Measurements from ENCODE around the gene SEL1L2.

SEL1L2 gene

GRCh38 chr20:13855613-13856012 is 134.8 kb downstream of the SEL1L2 start:
- CTCF ChIA-PET = no interaction called here
- POLR2A ChIA-PET = no interaction called here
- TF ChIP-seq ZNF239 (tag by site-specific recombination; IDR thresholded peaks at IDR 0.05) = no peak
- no peak for TF ChIP-seq ZNF146 (tag by site-specific recombination; IDR thresholded peaks at IDR 0.05)
- TF ChIP-seq MZF1 (tag by site-specific recombination; IDR thresholded peaks at IDR 0.05; ENCODE audit: borderline replicate concordance) = no peak
- TF ChIP-seq ZBTB21 (tag by site-specific recombination; IDR thresholded peaks at IDR 0.05) = no peak
- no peak for TF ChIP-seq ZEB2 (tag by site-specific recombination; IDR thresholded peaks at IDR 0.05)
- TF ChIP-seq BCL11B (tag by site-specific recombination; IDR thresholded peaks at IDR 0.05; ENCODE audit: low read depth) = no peak
- Histone ChIP-seq H3K4me1 (ENCODE audit: control insufficient read depth, insufficient read depth, low read length) (no peaks in the 10 kb centered on the region), H3K4me3 (ENCODE audit: low read depth, low read length) (no peak overlapping the region), H3K36me3 (ENCODE audit: control insufficient read depth in 2 of 2, insufficient read depth in 1 of 2, low read length in 2 of 2) (no peaks in the 10 kb centered on the region), H3K9me3 (ENCODE audit: control insufficient read depth, insufficient read depth, low read depth, low read length) (no peaks in the 10 kb centered on the region), H3K27ac (ENCODE audit: extremely low read depth, low read depth, low read length) (no peak overlapping the region)

- Histone ChIP-seq H3K9me3 (ENCODE audit: control insufficient read depth, insufficient read depth, low read depth, low read length) (no peaks in the 10 kb centered on the region), H3K27ac (ENCODE audit: extremely low read depth, low read depth, low read length) (no peak overlapping the region), H3K4me1 (ENCODE audit: control insufficient read depth, insufficient read depth, low read length) (no peaks in the 10 kb centered on the region), H3K36me3 (ENCODE audit: control insufficient read depth in 2 of 2, insufficient read depth in 1 of 2, low read length in 2 of 2) (no peaks in the 10 kb centered on the region), H3K4me3 (ENCODE audit: low read depth, low read length) (no peak overlapping the region)
- ChIA-PET CTCF (interaction anchor here (0.7 to 1.2 kb wide), 3 partner anchors 26 to 98 kb away, joined by 3 read pairs; no protein-coding TSS in a partner anchor), POLR2A (no interaction called here)
- TF ChIP-seq ZNF239 (tag by site-specific recombination; IDR thresholded peaks at IDR 0.05) (no peak), ZNF354C (tag by site-specific recombination; IDR thresholded peaks at IDR 0.05; ENCODE audit: borderline replicate concordance, low read depth) (no peak), ZFHX2 (tag by site-specific recombination; conservative IDR thresholded peaks at IDR 0.05) (no peak), ZNF211 (tag by site-specific recombination; IDR thresholded peaks at IDR 0.05; ENCODE audit: low read depth) (no peak), FEZF1 (tag by site-specific recombination; IDR thresholded peaks at IDR 0.05) (no peak), ZNF529 (tag by site-specific recombination; IDR thresholded peaks at IDR 0.05; ENCODE audit: insufficient replicate concordance) (no peak), ZNF214 (tag by site-specific recombination; IDR thresholded peaks at IDR 0.05; ENCODE audit: borderline replicate concordance) (no peak), MZF1 (tag by site-specific recombination; IDR thresholded peaks at IDR 0.05; ENCODE audit: borderline replicate concordance) (no peak), GLIS1 (tag by site-specific recombination; IDR thresholded peaks at IDR 0.05) (no peak), YY1 (tag by site-specific recombination; IDR thresholded peaks at IDR 0.05) (no peak), ZNF600 (tag by site-specific recombination; IDR thresholded peaks at IDR 0.05) (no peak), HOXD13 (CRISPR knock-in tag; IDR thresholded peaks at IDR 0.05; ENCODE audit: borderline replicate concordance) (no peak), ZNF658 (tag by site-specific recombination; IDR thresholded peaks at IDR 0.05) (no peak), ZNF16 (tag by site-specific recombination; IDR thresholded peaks at IDR 0.05; ENCODE audit: low read depth) (no peak), GLI4 (tag by site-specific recombination; IDR thresholded peaks at IDR 0.05) (no peak), TSHZ1 (tag by site-specific recombination; IDR thresholded peaks at IDR 0.05; ENCODE audit: borderline replicate concordance) (no peak), ZNF692 (tag by site-specific recombination; IDR thresholded peaks at IDR 0.05) (no peak), HIC1 (tag by site-specific recombination; IDR thresholded peaks at IDR 0.05) (no peak), ZNF140 (tag by site-specific recombination; IDR thresholded peaks at IDR 0.05) (no peak), ZXDB (tag by site-specific recombination; IDR thresholded peaks at IDR 0.05) (no peak)
Measured at GRCh38 chr20:13852306-13852705, 138.1 kb downstream of the SEL1L2 start.
